Measurements from ENCODE around the gene NARS2.

GRCh38 chr11:78453140-78453935, 121.3 kb downstream of the NARS2 start:
- no peak for TF ChIP-seq CTCF (IDR thresholded peaks at IDR 0.05)
- TF ChIP-seq EP300 (IDR thresholded peaks at IDR 0.05), result no peak
- TF ChIP-seq POLR2AphosphoS5 (IDR thresholded peaks at IDR 0.05), result no peak

Measured in gastroesophageal sphincter (tissue), 3 donors.